Measurements from ENCODE around the gene TCAF1.
"Not testable (repeated sequence)": the region's sequence is repeated elsewhere in the genome, so short reads cannot be mapped to it uniquely, and the experiment has no call there.

TCAF1 gene

GRCh38 chr7:143901332-143901667 lies 676 bp downstream of the TCAF1 start:
- DNase-seq: no peak

DNA sequence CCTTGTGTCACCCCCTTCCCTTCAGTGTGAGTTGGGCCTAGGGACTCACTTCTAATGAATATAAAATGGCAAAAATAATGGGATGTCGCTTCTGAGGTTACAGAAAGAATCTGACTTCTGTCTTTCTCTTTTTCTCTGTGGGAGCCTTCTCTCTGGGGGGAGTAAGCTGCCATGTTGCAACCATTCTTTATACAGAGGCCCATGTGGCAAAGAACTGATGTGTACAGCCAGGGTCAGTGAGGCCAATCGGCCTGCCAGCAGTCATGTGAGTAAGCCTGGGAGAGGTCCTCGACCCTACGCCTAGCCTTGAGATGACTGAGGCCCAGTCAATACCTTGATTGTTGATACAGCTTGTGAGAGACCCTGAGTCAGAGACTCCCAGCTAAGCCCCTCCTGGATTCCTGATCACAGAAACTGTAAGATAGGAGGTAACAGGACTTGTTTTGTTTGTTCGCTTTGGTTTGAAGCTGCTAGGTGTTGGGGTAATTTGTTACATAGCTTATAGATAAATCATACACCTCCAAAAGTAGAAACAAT lies 1.7 kb downstream of the TCAF1 start:
- no peak for DNase-seq

GRCh38 chr7:143898810-143899209 lies 3.2 kb downstream of the TCAF1 start:
- no peak for DNase-seq

GRCh38 chr7:143896667-143897066 lies 5.3 kb downstream of the TCAF1 start:
- DNase-seq: no peak

DNA sequence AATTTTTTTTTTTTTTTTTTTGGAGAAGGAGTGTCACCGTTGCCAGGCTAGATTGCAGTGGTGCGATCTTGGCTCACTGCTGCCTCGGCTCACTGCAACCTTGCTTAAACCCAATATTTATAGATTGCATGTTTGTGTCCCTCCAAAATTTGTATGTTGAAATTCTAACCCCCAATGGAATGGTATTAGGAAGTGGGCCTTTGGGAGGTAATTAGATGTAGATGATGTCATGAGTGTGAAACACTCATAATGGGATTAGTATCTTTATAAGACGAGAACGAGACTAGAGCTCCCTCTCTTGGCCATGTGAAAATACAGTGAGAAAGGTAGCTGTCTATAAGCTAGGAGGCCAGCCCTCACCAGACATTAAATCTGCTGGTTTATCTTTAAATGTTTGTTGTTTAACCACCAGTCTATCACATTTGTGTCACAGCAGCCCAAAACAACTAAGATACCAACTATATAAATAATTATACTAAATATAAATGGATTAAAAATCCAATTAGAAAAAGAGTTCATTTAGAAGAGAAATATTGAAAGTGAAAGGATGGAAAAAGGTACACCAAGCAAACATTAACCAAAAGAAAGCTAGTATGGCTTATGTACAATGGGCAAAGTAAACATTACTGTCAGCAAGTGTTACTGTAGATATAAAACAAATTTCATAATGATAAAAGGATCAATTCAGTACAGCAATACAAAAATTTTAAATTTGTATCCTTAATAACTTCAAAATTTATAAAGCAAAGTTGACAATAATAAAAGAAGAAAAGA lies 9.3 kb downstream of the TCAF1 start:
- peak in 1 of 5 donors; percentile 62 for DNase-seq

GRCh38 chr7:143891457-143891856 lies 10.5 kb downstream of the TCAF1 start:
- no peak for DNase-seq

DNA sequence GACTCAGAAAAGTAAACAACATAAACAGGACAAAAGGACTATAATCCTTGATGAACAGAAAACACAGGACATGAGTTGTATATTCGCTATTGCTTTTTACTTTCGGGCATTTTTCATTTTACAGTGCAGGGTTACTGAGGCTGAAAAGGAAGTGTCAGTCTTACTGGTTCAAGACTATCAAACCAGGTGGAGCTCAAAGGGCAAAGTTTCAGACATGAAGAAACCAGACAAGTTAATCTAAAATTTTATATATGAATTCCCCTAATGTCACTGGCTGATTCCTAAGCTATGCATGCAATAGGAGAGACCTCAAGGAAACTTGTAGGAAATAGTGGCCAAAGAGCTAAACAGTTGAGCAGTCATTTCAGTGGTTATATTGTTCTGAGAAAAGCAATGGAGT lies 11.4 kb downstream of the TCAF1 start:
- no peak for DNase-seq

DNA sequence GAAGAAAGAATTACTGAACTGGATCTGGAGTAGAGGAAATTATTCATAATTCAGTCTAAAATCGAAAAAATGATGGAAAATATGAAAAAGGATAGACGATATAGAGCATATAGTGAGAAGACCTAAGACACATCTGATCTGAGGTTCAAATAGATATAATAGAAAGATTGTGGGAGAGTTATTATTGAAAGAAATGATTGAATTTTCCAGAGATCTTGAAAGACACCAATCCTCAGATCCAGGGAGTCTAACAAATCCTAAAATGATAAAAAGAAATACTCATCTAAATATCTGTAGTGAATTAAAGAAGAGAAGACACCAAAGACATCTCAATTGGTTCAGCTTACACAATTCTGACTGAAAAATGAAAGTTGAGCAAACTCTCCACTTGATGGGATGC lies 12.9 kb downstream of the TCAF1 start:
- DNase-seq: no peak

- no peak for DNase-seq
These were observed 15.0 kb downstream of the TCAF1 start for GRCh38 chr7:143886826-143887477.

- no peak for DNase-seq
These were observed 16.0 kb downstream of the TCAF1 start for GRCh38 chr7:143885951-143886350.

GRCh38 chr7:143884969-143885559 lies 16.9 kb downstream of the TCAF1 start:
- peak in 1 of 5 donors; percentile 20 for DNase-seq

GRCh38 chr7:143884241-143884968 lies 17.6 kb downstream of the TCAF1 start:
- DNase-seq: no peak

DNA sequence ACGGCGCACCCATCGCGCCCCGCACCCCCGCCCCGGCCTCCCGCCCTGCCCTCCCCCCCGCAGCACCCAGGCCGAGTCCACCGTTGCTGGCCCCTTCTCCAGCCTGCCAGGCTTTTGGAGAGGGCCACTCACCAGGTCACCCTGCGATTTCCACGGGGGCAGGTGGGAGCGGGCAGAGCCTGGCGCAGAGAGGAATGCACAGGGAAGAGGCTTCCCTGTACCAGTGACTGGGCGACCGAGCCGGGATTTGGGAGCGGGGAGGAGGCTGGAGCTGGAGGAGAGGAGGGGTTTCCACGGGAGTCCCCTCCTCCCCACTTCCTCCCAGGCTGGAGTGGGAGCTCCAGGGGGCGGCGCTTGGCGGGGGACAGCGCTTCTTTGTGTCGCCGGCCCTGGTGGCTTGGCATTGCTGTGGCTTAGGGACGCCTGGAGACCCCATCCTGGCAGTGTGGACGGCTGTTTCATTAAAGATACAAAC lies 19.3 kb downstream of the TCAF1 start:
- DNase-seq: no peak

DNA sequence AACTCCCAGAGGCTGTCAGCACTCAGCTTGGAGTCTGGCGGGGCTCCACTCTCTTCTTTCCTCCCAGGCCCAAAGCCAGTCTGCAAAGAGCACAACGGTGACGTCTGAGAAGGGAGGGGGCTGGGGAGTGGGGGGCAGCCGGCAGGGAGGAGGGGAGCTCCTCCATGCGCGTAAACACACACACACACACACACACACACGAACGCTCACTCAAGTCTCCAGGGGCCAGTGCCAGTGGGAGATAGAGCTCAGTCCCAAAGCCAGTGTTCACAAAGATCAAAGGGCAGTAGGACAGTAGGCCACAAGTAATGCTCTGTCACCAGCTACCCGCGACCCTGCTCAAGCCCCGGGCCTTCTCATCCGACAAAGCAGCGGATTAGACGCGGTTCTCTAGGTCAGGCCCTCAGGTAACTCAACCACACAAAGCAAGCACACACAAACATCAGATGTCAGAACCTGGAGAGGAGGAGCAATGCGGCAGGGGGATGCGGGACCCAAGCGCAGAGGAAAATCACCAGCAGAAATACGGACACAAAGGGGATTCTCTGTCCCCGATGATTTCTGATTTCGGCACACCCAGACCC lies 19.9 kb downstream of the TCAF1 start:
- DNase-seq: no peak

- DNase-seq: no peak
These were observed 23.1 kb downstream of the TCAF1 start for GRCh38 chr7:143878884-143879283.

DNA sequence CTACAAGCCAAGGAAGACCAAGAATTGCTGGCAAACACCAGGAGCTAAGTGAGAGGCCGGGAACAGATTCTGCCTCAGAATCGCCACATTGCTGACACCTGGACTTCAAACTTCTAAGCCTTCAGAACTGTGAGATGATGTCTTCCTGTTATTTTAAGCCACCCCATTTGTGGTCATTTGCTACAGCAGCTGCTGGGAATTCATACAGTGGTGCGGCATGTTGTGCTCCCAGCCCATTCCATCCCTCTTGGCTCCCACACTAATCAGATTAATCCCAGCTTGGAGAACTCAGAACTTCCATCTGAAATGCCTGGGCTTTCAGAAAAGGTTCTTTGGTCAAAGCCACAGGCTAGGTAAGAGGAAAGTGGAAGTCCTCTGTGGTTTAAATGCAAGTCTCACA lies 24.9 kb downstream of the TCAF1 start:
- no peak for DNase-seq

DNA sequence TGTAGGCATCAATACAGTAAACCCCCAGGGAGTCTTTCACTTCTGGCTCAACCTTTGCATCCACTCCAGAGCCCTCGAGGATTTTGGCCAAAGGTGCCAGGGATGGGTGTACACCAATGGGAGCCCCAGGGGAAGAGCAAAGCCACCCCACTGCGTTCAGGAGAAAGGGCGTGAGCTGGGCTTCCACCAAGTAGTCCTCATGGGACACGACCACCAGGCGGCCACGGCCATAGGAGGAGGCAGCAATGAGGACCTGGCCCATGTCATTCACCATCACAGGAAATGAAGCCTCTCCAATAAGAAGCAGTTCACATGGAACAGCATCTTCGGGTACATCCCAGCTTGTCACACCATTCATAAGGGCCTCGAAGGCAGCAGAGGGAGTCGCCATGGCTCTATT lies 25.8 kb downstream of the TCAF1 start:
- DNase-seq: no peak

- not testable (repeated sequence) for DNase-seq
These were observed 28.7 kb downstream of the TCAF1 start for GRCh38 chr7:143873242-143873641.

- DNase-seq: not testable (repeated sequence)
These were observed 30.4 kb downstream of the TCAF1 start for GRCh38 chr7:143871534-143871933.

GRCh38 chr7:143857994-143858393 lies 44.0 kb downstream of the TCAF1 start:
- not testable (repeated sequence) for DNase-seq

GRCh38 chr7:143855443-143855842 lies 46.5 kb downstream of the TCAF1 start:
- DNase-seq: not testable (repeated sequence)

DNA sequence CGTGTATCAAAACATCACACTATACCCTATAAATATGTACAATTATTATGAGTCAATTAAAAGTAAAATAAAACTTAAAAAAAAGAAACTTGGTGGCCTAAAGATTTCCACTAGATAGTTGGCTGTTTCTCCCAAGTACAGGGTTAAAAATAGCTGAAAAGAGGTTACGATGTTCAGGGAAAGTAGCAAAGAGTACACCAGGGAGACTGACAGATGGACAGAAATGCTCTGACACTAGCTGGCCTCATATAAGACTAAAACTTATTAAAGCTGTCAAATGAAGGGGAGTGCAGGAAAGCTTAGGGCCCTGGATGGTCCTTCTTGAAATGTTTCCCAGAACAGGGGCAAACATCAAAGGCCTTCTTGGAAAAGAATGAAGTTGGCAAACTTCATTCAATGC lies 51.3 kb downstream of the TCAF1 start:
- no peak for DNase-seq

Measured in T-helper 1 cell (primary cell).